ENCODE data around the gene OR8D1.

- TF ChIP-seq CTCF (IDR thresholded peaks at IDR 0.05) = no peak
- TF ChIP-seq POLR2AphosphoS5 (IDR thresholded peaks at IDR 0.05; ENCODE audit: low read depth, low read length) = no peak
- no peak for TF ChIP-seq SIN3A (IDR thresholded peaks at IDR 0.05; ENCODE audit: borderline replicate concordance, insufficient read depth, low read depth, low read length)
- TF ChIP-seq REST (IDR thresholded peaks at IDR 0.05; ENCODE audit: insufficient read depth in 1 of 2, low read depth in 2 of 2, low read length in 1 of 2) = no peak
- no peak for TF ChIP-seq TCF7L2 (IDR thresholded peaks at IDR 0.05; ENCODE audit: low read depth, low read length)
Observed at GRCh38 chr11:124301548-124301947, 12.2 kb downstream of the OR8D1 start.
